Activated T-cell treated with anti-CD3 and anti-CD28 coated beads for 4 hours (primary cell): Measurements from ENCODE around the gene C1QTNF6.
"Not testable (repeated sequence)": the region's sequence is repeated elsewhere in the genome, so short reads cannot be mapped to it uniquely, and the experiment has no call there.

ENCODE experiments used
- DNase-seq: peaks from one replicate; pipeline ENCODE4 v3.0.0-alpha.2; 2020

The C1QTNF6 gene

GRCh38 chr22:37175414-37176281 lies 12.4 kb downstream of the C1QTNF6 start:
- DNase-seq, result no peak

- no peak for DNase-seq
Observed at GRCh38 chr22:37174964-37175363, 13.1 kb downstream of the C1QTNF6 start.

- no peak for DNase-seq
Observed at GRCh38 chr22:37173709-37174108, 14.3 kb downstream of the C1QTNF6 start.

- no peak for DNase-seq
Observed at GRCh38 chr22:37172266-37173245, 15.5 kb downstream of the C1QTNF6 start.

GRCh38 chr22:37171662-37172061 lies 16.4 kb downstream of the C1QTNF6 start:
- no peak for DNase-seq

- DNase-seq, result not testable (repeated sequence)
Observed at GRCh38 chr22:37170689-37171405, 17.2 kb downstream of the C1QTNF6 start.

GRCh38 chr22:37169947-37170688 lies 17.9 kb downstream of the C1QTNF6 start:
- DNase-seq, result no peak

- DNase-seq, result no peak
Observed at GRCh38 chr22:37169406-37169805, 18.6 kb downstream of the C1QTNF6 start.

- DNase-seq, result no peak
Observed at GRCh38 chr22:37167981-37168647, 19.9 kb downstream of the C1QTNF6 start.

GRCh38 chr22:37167176-37167980 lies 20.7 kb downstream of the C1QTNF6 start:
- no peak for DNase-seq

- DNase-seq, result peak; percentile 76
Observed at GRCh38 chr22:37166675-37167066, 21.4 kb downstream of the C1QTNF6 start.

- no peak for DNase-seq
Observed at GRCh38 chr22:37165940-37166674, 21.9 kb downstream of the C1QTNF6 start.

- no peak for DNase-seq
Observed at GRCh38 chr22:37165066-37165465, 23.0 kb downstream of the C1QTNF6 start.

- no peak for DNase-seq
Observed at GRCh38 chr22:37164505-37164887, 23.6 kb downstream of the C1QTNF6 start.

GRCh38 chr22:37163575-37164504 lies 24.2 kb downstream of the C1QTNF6 start:
- no peak for DNase-seq

GRCh38 chr22:37163096-37163489 lies 25.0 kb downstream of the C1QTNF6 start:
- DNase-seq, result no peak

- DNase-seq, result peak; percentile 53
Observed at GRCh38 chr22:37162221-37163095, 25.6 kb downstream of the C1QTNF6 start.

GRCh38 chr22:37161443-37161842 lies 26.6 kb downstream of the C1QTNF6 start:
- no peak for DNase-seq
